HG03196 (cell line): ENCODE results near the gene COL20A1.

Experiments
- ATAC-seq: cut with Tn5 transposase; IDR thresholded peaks from one replicate; pipeline ENCODE4 v1.9.1; 2021; ENCODE audit not compliant: unreplicated experiment

The COL20A1 gene

DNA sequence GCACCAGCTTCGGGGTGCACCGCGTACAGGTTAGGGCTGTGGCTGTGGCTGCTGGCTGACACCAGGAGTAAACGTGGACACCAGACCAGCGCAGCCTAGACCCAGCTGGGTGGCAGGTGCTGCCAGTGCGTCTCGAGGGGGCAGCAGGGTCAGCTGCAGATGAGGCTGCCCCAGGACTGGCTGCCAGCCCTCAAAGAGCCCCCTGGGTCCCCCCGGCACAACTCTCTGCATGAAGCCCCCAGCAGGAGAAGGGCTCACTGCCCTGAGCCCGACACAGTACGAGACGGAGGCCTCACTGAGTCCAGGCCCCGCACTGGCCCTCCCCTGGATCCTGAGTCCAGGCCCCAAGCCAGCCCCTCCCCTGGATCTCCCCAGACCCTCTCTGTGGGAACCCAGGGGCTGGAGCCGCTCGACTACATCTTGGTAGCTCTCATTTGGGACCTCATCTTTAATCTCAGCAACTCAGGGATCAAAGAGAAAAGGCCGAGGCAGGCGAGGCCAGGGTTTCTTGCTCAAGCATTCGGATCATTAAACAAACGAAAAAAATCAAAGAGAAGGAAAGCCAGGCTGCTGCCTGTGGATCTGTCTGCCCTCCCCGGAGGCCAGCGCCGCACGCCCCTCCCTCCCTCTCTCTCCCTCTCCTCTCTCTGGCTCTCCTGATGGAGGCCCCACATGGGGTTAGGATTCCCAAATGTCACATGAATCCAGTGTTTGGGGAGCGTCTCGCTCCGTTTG lies 31.8 kb upstream of the COL20A1 start:
- no peak for ATAC-seq

DNA sequence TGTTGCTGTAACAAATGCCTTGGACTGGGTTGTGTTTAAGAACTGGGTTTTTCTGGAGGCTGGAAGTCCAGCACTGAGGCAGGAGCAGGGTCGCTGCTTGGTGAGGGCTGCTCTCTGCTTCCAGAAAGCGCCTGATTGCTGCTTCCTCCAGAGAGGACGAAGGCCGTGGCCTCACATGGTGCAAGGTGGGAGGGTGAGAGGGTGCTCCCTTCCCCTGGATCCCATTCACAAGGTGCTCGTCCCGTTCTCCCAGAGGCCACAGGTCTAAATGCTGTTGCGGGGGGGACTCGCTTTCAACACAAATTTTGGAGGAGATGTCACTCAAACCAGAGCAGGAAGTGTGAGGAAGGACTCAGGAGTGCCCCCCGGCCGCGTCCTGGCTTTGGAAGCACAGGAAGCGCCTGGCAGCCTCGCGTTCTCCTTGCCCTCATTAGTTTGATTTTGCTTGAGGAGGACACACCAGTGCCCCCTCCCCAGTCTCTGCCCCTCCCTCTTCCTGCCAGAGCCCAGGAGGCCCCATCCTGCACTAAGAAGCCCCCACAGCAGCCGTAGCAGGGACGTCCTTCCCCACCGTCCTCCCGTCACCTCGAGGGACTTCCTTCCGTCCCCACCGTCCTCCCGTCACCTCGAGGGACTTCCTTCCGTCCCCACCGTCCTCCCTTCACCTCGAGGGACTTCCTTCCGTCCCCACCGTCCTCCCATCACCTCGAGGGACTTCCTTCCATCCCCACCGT lies 31.0 kb upstream of the COL20A1 start:
- ATAC-seq = no peak

DNA sequence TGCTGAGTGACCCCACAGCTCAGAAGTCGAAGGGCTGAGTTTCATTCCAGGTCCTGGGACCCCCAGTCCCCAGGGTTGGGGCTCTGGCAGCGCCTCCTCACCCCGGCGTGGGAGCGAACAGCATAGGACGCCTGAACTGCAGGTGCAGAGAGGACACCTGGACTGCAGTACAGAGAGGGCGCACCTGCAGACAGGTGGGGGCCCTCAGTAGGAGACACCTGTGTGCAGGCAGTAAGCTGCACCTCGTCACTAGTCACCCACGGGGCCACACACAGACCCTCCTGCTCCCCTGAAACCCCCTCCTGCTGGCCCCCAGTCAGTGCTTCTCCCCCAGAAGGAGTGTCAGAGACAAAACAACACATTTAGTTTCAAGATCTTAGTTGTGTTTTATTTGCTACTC lies 30.1 kb upstream of the COL20A1 start:
- no peak for ATAC-seq

DNA sequence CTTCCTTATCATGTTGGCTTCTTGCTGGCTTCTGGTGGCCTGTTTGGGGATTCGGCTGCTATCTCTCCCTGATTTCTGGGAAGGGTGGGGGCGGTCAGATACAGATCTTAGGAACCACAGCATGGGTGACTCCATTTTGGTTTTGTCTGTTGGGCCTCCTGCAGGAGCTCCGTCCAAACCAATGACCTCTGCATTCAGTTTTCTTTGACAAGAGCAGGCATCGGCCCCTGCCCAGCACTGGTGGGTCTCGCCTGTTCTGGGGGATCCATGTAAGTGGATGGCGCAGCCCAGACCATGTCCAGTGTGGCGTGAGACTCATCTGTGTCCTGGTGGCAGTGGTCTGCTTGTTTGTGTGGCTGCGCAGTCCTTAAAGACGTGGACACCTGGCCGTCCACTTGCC lies 29.0 kb upstream of the COL20A1 start:
- no peak for ATAC-seq

DNA sequence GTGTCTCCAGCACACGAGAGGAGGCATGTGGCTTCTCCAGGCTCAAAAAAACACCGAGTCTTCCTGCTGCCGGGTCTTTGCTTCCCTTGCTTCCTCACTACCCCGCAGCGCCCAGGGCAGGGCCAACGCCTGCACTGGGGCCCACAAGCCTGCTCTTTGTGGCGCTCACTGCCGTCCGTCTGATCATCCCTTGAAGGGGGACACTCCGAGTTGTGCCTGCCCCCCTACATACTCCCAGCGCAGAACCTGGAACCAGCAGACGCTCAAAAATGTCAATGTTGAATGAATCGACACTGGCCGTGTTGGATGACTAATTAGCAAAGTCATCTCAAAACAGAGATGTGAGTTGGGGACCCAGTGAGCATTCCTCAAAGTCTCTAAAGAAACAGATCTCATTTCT lies 28.5 kb upstream of the COL20A1 start:
- ATAC-seq = no peak

DNA sequence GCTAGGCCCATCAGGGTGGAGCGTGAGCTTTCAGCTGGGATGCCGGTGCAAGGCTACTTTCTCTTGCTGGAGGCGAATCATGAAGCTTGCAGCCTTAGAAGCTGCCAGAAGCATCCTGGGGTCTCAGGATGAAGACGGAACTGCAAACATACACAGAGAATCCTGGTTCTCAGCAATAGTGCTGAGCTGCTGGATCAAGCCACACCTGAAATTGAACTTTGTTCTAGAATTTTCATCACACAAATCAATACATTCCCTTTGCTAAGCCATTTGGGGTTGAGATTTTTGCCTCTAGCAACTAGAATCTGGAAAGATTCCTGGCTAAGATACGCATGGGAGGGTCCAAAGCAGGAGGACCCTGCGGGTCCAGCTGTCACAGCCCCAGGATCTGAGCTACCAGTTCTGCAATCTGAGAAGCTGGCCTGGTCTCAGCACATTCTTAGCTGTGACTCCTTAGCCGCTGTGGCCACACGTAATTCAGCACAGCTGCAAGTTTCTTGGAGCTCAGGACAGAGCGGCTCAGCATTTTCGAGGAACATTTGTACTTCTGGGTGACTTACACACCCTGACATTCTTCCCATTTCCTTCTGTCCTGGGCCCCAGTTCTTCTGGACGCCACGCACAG lies 27.0 kb upstream of the COL20A1 start:
- no peak for ATAC-seq

DNA sequence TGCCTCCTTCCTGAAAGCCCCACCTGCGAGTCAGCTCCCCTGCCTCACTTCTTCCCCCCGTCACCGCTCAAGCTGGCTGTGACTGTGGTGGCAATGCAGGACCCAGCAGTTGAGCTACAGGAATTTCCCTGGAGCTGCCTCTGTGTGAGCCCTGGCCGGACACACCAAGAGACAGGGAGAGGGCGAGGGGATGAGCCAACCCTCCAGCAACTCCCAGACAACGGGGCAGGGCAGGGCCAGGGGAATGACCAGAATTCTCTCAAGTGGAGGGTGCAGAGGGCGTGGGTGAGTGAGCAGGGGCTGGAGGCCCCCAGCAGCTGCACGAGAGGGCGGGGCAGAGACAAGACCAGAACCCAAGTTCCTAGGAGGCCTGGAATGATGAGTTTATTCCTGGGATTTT lies 25.3 kb upstream of the COL20A1 start:
- no peak for ATAC-seq

DNA sequence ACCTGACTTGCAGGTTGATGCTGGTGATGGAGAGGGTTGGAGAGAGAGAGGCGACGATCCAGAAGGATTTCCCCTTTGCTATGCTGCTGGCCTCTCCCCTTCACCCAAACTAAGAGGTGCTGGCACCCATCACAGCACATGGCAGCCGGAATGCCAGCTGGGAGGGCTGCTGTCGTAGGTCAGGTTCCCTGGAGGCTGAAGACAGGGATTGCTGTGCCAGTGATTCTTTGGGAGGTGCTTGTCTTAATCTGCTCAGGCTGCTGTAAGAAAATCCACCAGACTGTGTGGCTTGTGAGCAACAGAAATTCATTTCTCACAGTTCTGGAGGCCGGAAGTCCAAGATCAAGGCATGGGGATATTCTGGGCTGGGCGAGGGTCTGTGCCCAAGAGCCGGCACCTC lies 24.7 kb upstream of the COL20A1 start:
- no peak for ATAC-seq

DNA sequence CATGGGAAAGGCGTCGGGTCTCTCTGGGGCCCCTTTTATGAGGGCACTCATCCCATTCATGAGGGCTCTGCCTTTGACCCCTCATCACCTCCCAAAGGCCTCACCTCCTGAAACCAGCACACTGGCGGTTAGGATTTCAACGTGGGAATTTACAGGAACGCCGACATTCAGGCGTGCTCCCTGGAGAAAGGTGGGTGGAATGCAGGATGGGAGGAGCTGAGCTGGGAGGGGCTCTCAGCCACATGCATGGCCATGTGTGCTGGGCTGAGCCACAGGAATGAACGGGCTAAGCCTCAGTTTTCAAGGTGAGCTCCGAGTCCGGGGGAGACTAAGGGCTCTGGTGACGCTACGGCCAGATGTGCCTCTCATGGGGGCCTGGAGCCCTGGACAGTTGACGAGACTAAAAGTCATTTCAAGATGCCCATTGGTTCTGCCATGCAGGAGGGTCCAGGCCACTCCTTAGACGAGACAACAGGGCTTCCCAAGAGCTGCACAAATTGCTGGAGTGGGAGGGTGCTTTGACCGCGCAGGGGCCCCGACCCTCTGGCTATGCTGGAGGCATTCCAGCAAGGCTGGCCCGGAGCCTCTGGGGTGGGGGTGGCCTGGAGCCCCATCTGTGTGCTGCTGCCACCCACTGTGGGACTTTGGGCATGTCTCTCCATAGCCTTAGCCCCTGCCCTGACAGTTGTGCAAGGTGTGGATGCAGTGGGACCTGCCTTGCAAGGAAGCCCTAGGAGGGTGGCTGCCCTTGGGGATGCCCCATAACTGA lies 24.1 kb upstream of the COL20A1 start:
- no peak for ATAC-seq

DNA sequence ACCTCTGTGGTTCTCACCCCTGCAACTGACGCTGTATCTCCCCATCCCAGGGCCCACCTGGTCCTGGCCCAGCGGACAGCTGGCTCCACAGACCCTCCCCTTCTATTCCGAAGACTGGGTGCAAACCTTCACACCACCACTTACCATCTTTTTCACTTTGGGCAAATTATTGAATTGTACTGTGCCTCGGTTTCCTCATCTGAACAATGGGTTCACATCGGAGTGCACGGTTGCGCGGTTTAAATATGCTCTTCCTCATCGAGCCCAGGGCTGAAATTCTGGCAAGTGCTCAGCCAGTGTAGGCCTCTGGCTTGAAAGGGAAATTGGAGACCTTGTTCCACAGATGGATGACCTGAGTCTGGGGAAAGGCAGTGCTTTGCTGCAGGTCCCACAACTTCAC lies 23.3 kb upstream of the COL20A1 start:
- ATAC-seq = no peak

DNA sequence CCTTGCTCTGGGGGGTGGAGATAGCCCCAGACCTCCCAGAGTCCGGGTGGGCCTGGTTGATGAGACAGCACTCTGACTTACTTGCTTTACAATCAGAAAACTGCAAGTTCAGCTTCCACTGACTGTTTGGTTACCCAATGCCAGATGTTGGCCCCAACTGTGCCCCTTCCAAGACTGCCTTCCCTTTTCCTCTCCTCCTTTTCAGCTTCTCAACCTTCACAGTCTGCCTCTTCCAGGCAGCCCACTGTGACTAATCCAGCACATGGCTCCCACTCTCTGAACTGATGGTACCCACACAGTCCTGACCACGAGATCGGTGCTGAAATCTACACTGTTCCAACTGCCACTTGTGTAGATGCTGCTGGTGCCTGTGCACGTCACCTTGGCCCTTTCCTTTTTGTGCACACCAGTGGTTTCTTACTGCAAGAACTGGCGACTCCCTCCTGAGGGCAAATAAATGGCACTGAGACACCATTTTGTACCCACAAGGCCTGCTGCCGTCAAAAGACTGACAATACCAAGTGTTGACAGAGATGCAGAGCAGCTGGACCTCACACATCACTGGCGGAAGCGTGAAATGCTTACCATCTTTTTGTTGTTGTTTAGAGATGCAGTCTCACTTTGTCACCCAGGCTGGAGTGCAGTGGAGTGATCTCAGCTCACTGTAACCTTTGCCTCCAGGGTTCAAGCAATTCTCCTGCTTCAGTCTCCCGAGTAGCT lies 22.2 kb upstream of the COL20A1 start:
- ATAC-seq = no peak

DNA sequence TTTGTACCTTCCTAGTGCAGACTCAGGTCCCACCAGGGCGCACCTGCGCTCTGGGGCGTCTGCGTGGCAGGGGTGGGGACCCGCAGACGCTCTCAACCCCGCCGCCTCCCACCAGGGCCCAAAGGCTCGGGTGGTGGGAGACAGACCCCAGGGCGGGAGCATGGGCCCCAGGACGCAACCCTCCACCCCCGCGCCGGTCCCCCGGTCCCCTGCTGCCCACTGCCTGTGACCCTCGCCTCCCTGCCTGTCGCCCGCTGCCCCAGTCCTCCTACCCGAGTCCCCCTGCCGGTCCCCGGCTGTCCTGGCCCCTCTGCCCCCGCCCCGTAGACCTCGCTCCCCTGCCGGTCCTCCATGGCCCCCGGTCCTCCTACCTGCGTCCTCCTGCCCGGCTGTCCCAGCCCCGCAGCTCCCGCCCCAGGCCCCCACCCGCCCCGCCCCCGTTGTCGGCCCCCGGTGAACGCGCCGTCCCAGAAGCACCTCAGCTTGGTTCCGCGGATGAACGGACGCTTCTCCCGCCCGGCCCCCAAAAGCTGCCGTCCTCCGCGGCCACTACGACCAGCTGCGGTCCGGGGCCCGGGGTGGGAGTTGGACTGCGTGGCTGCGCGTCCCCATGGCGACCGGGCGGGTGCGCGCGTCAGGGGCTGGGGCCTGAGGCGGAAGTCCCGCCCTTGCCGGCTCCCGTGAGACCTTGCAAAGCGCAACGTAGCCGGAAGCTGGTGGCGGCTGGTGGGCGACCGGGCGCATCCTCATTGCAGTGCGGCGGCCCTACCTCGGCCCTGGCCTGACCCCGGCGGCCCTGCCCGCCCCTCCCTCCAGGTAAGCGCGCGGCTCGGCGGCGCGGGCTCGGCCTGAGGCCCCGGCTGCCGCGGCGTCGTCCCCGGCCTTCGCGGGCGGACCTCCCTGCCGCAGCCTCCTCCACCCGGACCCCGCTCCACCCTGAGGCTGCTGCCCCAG lies 20.6 kb upstream of the COL20A1 start, which contains the start of gene ARFGAP1:
TSS of gene ARFGAP1 (plus strand) at position 709 of the 954 bp plus-strand sequence. CDS start 2,768 bp downstream, outside the sequence.
- ATAC-seq = peak; percentile 82

DNA sequence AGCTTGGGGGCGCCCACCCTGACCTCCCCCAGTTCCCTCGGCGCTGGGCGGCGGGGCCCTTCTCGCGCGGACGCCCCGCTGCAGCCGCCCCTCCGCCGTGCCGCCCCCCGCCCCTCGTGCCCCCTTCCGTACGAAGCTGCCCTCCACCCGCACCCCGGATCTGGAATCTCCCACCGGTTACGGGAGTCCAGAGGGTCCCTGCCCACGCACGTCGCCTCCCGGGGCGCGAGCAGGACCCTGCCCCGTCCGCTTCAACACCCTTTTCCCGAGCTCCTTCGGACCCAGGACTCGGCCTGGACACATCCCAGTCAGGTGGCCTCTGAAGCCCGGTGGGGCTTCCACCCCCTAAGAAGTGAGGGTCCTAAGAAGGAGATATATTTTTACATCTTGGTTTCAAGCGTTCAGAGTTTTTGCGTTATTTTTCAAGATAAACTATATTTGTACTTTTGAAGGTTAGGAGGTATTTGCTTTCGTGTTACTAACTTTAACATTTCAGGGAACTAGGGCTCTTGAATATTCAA lies 19.9 kb upstream of the COL20A1 start:
- no peak for ATAC-seq

DNA sequence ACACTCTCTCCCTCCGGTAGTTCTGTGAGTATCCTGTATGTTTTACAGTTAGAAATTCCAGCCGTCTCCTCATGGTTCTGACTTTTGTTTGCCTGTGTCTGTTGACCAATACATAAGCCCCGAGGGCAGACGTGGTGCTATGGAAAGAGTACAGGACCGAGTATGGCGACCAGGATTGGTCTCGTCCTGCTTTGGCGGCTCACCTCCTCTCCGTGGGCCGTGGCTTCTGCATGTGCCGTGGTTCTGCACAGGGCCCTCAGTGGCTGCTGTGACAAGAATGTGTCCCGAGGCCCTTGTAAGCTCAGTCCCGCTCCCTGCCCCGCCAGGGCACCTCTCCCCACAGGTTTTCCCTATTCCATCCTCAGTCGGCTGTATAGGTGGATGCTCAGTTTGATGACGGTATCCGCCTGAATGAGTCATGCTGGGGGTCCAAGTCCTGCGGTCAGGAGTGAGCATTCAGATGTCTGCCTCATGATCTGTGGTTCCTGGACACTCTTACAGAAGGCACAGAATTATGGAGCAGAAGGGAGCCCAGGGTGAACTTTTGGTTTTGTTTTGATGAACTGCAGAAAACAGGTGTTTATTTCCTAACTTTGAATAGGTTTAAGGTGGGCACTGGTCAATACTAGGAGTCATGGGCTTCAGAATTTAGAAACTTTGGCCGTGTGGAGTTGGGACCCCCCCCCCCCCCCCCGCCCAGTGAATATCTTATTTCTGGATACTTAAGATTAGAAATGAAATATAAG lies 19.2 kb upstream of the COL20A1 start:
- ATAC-seq = no peak

DNA sequence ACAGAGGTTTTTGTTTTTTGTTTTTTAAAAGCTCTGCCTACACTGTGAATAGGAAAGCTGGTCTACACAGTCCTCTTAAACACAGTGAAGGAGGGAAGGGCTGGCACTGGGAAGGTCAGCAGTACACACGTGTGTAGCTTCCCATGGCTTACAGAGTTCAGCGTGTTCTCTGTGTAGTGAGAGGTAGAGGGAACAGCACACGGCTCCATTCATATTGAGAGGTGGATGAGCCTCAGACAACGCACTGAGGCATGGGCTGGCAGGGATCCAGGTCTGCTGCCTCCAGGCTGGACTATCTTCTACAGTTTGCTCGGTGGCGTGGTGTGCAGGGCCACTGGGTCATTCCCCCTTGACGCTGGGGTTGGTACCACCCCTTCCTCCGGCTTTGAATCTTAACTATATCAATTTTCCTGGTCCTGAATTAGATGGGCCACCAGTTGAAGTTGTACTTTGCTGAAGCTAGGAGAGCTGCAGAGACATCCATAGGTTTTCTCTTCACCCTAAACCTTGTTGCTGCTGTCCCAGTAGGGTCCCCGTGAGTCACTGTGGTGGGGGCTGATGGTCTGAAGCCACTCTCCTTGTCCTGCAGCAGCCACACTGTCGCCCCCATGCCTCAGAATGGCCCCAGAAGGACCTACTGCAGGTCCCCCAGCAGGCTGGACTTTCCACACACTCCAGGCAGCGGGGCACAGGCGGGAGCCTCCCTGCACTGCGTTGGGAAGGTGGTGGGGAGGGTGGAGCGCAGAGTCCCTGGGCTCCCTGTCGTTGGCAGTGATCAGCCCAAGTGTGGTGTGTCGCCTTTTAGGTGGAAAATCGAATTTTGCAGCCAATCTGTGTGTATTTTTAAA lies 18.4 kb upstream of the COL20A1 start:
- ATAC-seq = no peak

DNA sequence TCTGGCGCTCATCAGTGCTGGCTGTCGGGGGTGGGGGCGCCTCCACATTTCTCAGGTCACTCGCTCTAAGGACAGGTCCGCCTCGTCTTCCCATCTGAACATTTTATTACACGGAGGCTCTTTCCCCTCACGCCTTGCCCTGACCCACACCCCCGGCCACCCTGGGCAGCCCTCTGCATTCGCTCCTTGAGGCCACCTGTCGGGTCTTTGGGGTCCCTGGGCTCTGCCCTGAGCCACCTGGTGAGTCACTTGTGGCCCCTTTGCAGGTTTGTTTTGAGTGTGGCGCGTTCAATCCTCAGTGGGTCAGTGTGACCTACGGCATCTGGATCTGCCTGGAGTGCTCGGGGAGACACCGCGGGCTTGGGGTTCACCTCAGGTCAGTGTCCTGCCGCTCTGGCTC lies 17.2 kb upstream of the COL20A1 start:
- ATAC-seq = no peak

DNA sequence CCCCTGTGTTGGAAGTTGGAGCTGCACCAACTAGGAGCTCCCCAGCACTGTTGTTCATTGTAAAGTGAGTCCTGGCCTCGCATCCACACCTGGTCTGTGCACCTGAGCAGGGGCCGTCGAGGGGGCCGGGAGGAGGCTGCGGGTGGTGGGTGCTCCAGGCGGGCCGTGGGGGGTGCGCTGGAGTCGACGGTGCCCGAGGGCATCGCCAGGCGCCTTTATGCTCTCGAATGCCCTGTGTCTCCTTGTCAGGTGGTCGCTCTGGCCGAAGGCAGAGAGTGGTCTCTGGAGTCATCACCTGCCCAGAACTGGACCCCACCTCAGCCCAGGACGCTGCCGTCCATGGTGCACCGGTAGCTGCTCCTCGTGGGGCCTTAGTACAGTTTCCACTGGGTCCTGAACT lies 16.0 kb upstream of the COL20A1 start:
- ATAC-seq = no peak
